HepG2 (cell line): Measurements from ENCODE around the gene CMIP. TPM values are rescaled to one million over a fixed set of nuclear protein-coding genes. Genes with fewer than 3 reads are reported as not detected.
A peak's percentile ranks its signal among the peaks of the same experiment; 100 is the strongest.

Source experiments
- ATF1 ChIP-seq: IDR thresholded peaks from 2 replicates; pipeline ENCODE4 v1.6.1; 2016; ENCODE audit warnings: mild to moderate bottlenecking, control low read depth
- CBFB ChIP-seq: sonication (generic); formaldehyde crosslinking; IDR thresholded peaks from 2 replicates; pipeline ENCODE4 v1.4.0; 2020; ENCODE audit warnings: missing genetic modification reagents
- EHMT2 ChIP-seq: fragments of 200-600 bp; sonication (generic); IDR thresholded peaks from 2 replicates; pipeline ENCODE4 v1.7.0; 2017; ENCODE audit warnings: antibody characterized with exemption, low read depth, low read length, borderline replicate concordance
- FOSL2 ChIP-seq: sonication (generic); formaldehyde crosslinking; IDR thresholded peaks from 2 replicates; pipeline ENCODE4 v1.4.0; 2020; ENCODE audit warnings: missing genetic modification reagents
- GATA4 ChIP-seq: sonication (generic); IDR thresholded peaks from 2 replicates; pipeline ENCODE4 v1.6.1; 2016; ENCODE audit warnings: antibody characterized with exemption, low read depth, borderline replicate concordance
- KDM4B ChIP-seq: sonication (generic); formaldehyde crosslinking; IDR thresholded peaks from 2 replicates; pipeline ENCODE4 v1.4.0; 2020; ENCODE audit warnings: missing genetic modification reagents
- MAF1 ChIP-seq: sonication (generic); formaldehyde crosslinking; IDR thresholded peaks from 2 replicates; pipeline ENCODE4 v1.5.0; 2020; ENCODE audit warnings: missing genetic modification reagents, borderline replicate concordance
- PCBP2 ChIP-seq: fragments of 200-400 bp; formaldehyde crosslinking; optimal IDR thresholded peaks from 2 replicates; pipeline ENCODE3; 2018; ENCODE audit warnings: low read length, low read depth; ENCODE audit not compliant: poor library complexity, severe bottlenecking
- RXRB ChIP-seq: IDR thresholded peaks from 2 replicates; pipeline ENCODE4 v1.6.1; 2016; ENCODE audit warnings: borderline replicate concordance, missing genetic modification reagents, missing compliant biosample characterization
- SOX6 ChIP-seq, 2 experiments: fragments of 450-650 bp in 1 of 2; sonication (generic) in 1 of 2; formaldehyde crosslinking in 1 of 2; IDR thresholded peaks; 2 replicates each; pipeline versions ENCODE4 v1.4.0 to v1.6.1; 2017 to 2020; ENCODE audit warnings: antibody characterized with exemption in 1 of 2, mild to moderate bottlenecking in 1 of 2, missing genetic modification reagents in 1 of 2
- ZNF607 ChIP-seq: sonication (generic); formaldehyde crosslinking; IDR thresholded peaks from 2 replicates; pipeline ENCODE4 v1.5.1; 2020; ENCODE audit warnings: missing genetic modification reagents, mild to moderate bottlenecking, borderline replicate concordance
- ZNF644 ChIP-seq: IDR thresholded peaks from 2 replicates; pipeline ENCODE4 v1.6.1; 2016; ENCODE audit warnings: low read depth
- ZNF841 ChIP-seq: sonication (generic); formaldehyde crosslinking; IDR thresholded peaks from 2 replicates; pipeline ENCODE4 v1.8.1; 2023; ENCODE audit warnings: missing genetic modification reagents, borderline replicate concordance
- ZSCAN30 ChIP-seq: sonication (generic); formaldehyde crosslinking; IDR thresholded peaks from 2 replicates; pipeline ENCODE4 v1.5.0; 2020; ENCODE audit warnings: mild to moderate bottlenecking, missing genetic modification reagents
- polyA plus RNA-seq, 8 experiments: library from polyadenylated mRNA; depleted of rRNA in 3 of 8; stranded (reverse) in 7 of 8; unstranded in 1 of 8; fragments of >200 nt; fragmentation: Illumina TruSeq in 4 of 8; extraction: Trizol in 4 of 8; gene quantifications; 2 replicates each; pipeline versions ENCODE4 v1.2.1 to v1.2.3, GENCODE V29; 2011 to 2016; ENCODE audit warnings: low read depth in 4 of 8, missing spikeins in 1 of 8, mixed read lengths in 1 of 8; ENCODE audit not compliant: insufficient read depth in 1 of 8
- total RNA-seq, 5 experiments: library from RNA; depleted of rRNA; stranded (reverse); fragments of >200 nt; fragmentation: Illumina TruSeq; extraction: Trizol; gene quantifications; 2 replicates each; pipeline ENCODE4 v1.2.3, GENCODE V29; 2016; ENCODE audit warnings: low read depth in 1 of 5
- TF ChIP-seq, protein P1 (sequence below): IDR thresholded peaks from 2 replicates; pipeline ENCODE4 v1.6.1; 2012; ENCODE audit warnings: inconsistent platforms
- TF ChIP-seq, protein P2 (sequence below): sonication (generic); formaldehyde crosslinking; IDR thresholded peaks from 2 replicates; pipeline ENCODE4 v1.4.0; 2020; ENCODE audit warnings: mild to moderate bottlenecking, missing genetic modification reagents
- TF ChIP-seq, protein P3 (sequence below): sonication (generic); formaldehyde crosslinking; IDR thresholded peaks from 2 replicates; pipeline ENCODE4 v1.9.0; 2021; ENCODE audit warnings: missing genetic modification reagents, borderline replicate concordance
- TF ChIP-seq, protein P4 (sequence below): sonication (generic); formaldehyde crosslinking; IDR thresholded peaks from 2 replicates; pipeline ENCODE4 v1.5.1; 2020; ENCODE audit warnings: mild to moderate bottlenecking, moderate library complexity, missing genetic modification reagents
- TF ChIP-seq, protein P5 (sequence below): conservative IDR thresholded peaks from 2 replicates; pipeline ENCODE4 v1.6.1; 2018; ENCODE audit warnings: missing genetic modification reagents
- TF ChIP-seq, protein P6 (sequence below): sonication (generic); formaldehyde crosslinking; IDR thresholded peaks from 2 replicates; pipeline ENCODE4 v1.8.1; 2023; ENCODE audit warnings: missing genetic modification reagents, mild to moderate bottlenecking, borderline replicate concordance
- TF ChIP-seq, protein P7 (sequence below): sonication (generic); formaldehyde crosslinking; IDR thresholded peaks from 2 replicates; pipeline ENCODE4 v1.8.1; 2022; ENCODE audit warnings: mild to moderate bottlenecking, missing genetic modification reagents

Gene CMIP
- total and polyA plus RNA-seq, 2 of the 13 experiments (the other 11 are each of a cell fraction or from before 2014, with no cell fraction given): 10.9 to 18.1 TPM

DNA sequence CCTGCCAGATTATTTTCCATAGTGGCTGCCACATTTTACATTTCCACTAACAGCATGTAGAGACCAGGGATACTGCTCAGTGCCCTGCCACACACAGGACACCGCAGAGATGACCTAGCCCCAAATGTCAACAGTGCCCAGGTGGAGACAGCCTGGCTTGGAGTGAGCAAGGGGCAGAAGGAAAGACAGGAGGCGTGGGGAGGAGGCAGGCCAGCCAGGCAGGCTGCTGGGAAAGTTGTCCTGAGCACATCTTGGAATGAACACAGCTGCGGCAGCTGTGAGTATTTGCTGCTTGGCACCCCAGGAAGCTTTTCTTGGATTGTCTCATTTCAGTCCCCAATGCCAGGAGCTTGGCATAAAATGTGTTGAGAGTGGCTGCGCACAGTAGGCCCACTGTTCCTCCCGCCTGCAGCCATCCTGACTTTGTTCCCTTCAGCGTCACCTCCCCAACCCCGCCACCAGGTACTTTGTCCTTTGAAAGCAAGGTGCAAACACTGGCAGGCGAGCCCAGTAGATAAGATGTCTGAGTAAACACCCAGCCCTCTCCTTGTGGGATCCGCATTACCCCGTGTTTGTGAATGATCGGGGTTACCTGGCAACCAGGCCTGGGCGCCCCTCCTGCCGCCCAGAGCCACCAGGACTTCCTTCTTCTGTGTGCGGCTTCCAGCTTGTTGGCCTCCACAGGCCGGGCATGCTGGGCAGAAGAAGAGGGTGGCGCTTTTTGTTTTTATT is 114.0 kb downstream of the CMIP start (continued):
- TF ChIP-seq, protein P1, sequence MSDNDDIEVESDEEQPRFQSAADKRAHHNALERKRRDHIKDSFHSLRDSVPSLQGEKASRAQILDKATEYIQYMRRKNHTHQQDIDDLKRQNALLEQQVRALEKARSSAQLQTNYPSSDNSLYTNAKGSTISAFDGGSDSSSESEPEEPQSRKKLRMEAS: peak; percentile 43; the same call in 1 of the 2 replicates
- no peak for TF ChIP-seq EHMT2
- TF ChIP-seq, protein P2, sequence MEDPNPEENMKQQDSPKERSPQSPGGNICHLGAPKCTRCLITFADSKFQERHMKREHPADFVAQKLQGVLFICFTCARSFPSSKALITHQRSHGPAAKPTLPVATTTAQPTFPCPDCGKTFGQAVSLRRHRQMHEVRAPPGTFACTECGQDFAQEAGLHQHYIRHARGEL (CRISPR knock-in tag): no peak
- TF ChIP-seq PCBP2: no peak
- TF ChIP-seq ZNF607 (CRISPR knock-in tag): peak; percentile 60; the same call in 1 of the 2 replicates
- TF ChIP-seq, protein P3, sequence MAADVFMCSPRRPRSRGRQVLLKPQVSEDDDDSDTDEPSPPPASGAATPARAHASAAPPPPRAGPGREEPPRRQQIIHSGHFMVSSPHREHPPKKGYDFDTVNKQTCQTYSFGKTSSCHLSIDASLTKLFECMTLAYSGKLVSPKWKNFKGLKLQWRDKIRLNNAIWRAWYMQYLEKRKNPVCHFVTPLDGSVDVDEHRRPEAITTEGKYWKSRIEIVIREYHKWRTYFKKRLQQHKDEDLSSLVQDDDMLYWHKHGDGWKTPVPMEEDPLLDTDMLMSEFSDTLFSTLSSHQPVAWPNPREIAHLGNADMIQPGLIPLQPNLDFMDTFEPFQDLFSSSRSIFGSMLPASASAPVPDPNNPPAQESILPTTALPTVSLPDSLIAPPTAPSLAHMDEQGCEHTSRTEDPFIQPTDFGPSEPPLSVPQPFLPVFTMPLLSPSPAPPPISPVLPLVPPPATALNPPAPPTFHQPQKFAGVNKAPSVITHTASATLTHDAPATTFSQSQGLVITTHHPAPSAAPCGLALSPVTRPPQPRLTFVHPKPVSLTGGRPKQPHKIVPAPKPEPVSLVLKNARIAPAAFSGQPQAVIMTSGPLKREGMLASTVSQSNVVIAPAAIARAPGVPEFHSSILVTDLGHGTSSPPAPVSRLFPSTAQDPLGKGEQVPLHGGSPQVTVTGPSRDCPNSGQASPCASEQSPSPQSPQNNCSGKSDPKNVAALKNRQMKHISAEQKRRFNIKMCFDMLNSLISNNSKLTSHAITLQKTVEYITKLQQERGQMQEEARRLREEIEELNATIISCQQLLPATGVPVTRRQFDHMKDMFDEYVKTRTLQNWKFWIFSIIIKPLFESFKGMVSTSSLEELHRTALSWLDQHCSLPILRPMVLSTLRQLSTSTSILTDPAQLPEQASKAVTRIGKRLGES (CRISPR knock-in tag): no peak
- TF ChIP-seq, protein P4, sequence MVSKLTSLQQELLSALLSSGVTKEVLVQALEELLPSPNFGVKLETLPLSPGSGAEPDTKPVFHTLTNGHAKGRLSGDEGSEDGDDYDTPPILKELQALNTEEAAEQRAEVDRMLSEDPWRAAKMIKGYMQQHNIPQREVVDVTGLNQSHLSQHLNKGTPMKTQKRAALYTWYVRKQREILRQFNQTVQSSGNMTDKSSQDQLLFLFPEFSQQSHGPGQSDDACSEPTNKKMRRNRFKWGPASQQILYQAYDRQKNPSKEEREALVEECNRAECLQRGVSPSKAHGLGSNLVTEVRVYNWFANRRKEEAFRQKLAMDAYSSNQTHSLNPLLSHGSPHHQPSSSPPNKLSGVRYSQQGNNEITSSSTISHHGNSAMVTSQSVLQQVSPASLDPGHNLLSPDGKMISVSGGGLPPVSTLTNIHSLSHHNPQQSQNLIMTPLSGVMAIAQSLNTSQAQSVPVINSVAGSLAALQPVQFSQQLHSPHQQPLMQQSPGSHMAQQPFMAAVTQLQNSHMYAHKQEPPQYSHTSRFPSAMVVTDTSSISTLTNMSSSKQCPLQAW: peak; percentile 71; the same call in 1 of the 2 replicates
- no peak for TF ChIP-seq ZSCAN30
- TF ChIP-seq MAF1 (CRISPR knock-in tag): no peak
- no peak for TF ChIP-seq ZNF841
- no peak for TF ChIP-seq SOX6 (IDR thresholded peaks at IDR 0.05)
- peak; percentile 70 for TF ChIP-seq SOX6 (CRISPR knock-in tag; IDR thresholded peaks at IDR 0.05)
- TF ChIP-seq, protein P5, sequence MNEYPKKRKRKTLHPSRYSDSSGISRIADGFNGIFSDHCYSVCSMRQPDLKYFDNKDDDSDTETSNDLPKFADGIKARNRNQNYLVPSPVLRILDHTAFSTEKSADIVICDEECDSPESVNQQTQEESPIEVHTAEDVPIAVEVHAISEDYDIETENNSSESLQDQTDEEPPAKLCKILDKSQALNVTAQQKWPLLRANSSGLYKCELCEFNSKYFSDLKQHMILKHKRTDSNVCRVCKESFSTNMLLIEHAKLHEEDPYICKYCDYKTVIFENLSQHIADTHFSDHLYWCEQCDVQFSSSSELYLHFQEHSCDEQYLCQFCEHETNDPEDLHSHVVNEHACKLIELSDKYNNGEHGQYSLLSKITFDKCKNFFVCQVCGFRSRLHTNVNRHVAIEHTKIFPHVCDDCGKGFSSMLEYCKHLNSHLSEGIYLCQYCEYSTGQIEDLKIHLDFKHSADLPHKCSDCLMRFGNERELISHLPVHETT (CRISPR knock-in tag): no peak
- TF ChIP-seq, protein P6, sequence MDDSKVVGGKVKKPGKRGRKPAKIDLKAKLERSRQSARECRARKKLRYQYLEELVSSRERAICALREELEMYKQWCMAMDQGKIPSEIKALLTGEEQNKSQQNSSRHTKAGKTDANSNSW (CRISPR knock-in tag): 0 out of 2 replicates have a peak, but pooled peaks have one; percentile 25
- peak; percentile 48; the same call in 1 of the 2 replicates for TF ChIP-seq FOSL2 (CRISPR knock-in tag)
- no peak for TF ChIP-seq GATA4
- TF ChIP-seq, protein P7, sequence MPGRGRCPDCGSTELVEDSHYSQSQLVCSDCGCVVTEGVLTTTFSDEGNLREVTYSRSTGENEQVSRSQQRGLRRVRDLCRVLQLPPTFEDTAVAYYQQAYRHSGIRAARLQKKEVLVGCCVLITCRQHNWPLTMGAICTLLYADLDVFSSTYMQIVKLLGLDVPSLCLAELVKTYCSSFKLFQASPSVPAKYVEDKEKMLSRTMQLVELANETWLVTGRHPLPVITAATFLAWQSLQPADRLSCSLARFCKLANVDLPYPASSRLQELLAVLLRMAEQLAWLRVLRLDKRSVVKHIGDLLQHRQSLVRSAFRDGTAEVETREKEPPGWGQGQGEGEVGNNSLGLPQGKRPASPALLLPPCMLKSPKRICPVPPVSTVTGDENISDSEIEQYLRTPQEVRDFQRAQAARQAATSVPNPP (CRISPR knock-in tag): 0 out of 2 replicates have a peak, but pooled peaks have one; percentile 64
- no peak for TF ChIP-seq KDM4B
- TF ChIP-seq CBFB: no peak
- 0 out of 2 replicates have a peak, but pooled peaks have one; percentile 32 for TF ChIP-seq ZNF644 (CRISPR knock-in tag)
- TF ChIP-seq ATF1 (CRISPR knock-in tag): no peak
- TF ChIP-seq RXRB (CRISPR knock-in tag): peak; percentile 29; the same call in 1 of the 2 replicates
